Measurements from ENCODE around the gene HSD17B1. TPM values are rescaled to one million over a fixed set of nuclear protein-coding genes. Genes with fewer than 3 reads are reported as not detected.

Gene HSD17B1
- total and polyA plus RNA-seq, 2 of the 13 experiments (the other 11 are each of a cell fraction or from before 2014, with no cell fraction given): 0.54 to 0.93 TPM

DNA sequence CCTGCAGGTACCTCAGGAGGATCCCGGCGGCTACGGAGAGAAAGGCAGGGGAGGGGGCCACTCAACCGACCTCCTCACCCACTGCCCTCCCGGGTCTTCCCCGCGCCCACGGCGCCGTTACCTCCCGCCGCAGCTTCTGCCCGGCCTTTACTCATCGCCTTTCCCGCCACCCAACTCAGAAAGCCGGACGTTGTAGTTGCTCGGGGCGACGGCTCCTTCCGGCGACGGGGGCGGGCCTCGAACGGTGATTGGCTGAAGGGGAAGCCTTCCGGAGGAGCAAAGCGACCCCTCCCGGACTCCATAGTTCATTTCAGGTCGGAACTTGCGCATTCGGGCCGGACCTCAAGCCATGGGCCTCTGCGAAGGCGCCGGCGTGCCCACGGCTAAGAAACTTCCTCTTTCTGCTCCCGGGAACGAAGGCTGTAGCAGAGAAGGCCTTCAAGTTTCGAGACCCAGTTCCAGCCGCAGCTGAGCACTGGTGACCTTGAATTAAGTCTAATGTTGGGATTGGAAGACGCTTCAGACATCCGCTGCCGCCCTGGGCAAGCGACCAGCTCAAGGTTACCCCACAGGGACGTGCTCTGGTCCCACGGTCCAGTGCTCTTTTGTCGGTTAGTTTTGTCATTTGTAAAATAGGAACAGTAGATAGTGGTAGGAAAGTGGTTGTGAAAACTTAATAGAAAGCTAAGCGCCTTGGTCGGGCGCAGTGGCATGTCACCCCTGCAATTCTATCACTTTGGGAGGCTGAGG is 25.0 kb downstream of the HSD17B1 start, which contains the start of gene PSMC3IP (continued):
- TF ChIP-seq ZNF550 (CRISPR knock-in tag; IDR thresholded peaks at IDR 0.05; ENCODE audit: borderline replicate concordance) (peak; percentile 10; the same call in 1 of the 2 replicates), ZNF235 (CRISPR knock-in tag; IDR thresholded peaks at IDR 0.05; ENCODE audit: borderline replicate concordance) (no peak), SSRP1 (CRISPR knock-in tag; IDR thresholded peaks at IDR 0.05) (peak; percentile 42), ZNF460 (CRISPR knock-in tag; IDR thresholded peaks at IDR 0.05; ENCODE audit: borderline replicate concordance) (no peak), CENPT (CRISPR knock-in tag; IDR thresholded peaks at IDR 0.05; ENCODE audit: low read depth) (no peak; the same call in 1 of the 2 replicates), GTF3A (CRISPR knock-in tag; conservative IDR thresholded peaks at IDR 0.05) (no peak), ZNF776 (CRISPR knock-in tag; IDR thresholded peaks at IDR 0.05) (0 out of 2 replicates have a peak, but pooled peaks have one; percentile 24), ZBTB37 (CRISPR knock-in tag; IDR thresholded peaks at IDR 0.05) (0 out of 2 replicates have a peak, but pooled peaks have one; percentile 54), ERF (CRISPR knock-in tag; IDR thresholded peaks at IDR 0.05) (peak; percentile 86; the same call in 1 of the 2 replicates), ZNF598 (CRISPR knock-in tag; IDR thresholded peaks at IDR 0.05; ENCODE audit: borderline replicate concordance) (peak; percentile 87), ZNF138 (CRISPR knock-in tag; IDR thresholded peaks at IDR 0.05; ENCODE audit: low read depth) (peak; percentile 86; the same call in 1 of the 2 replicates), IRF1 (CRISPR knock-in tag; IDR thresholded peaks at IDR 0.05; ENCODE audit: low read depth) (0 out of 2 replicates have a peak, but pooled peaks have one; percentile 34), NONO (IDR thresholded peaks at IDR 0.05) (no peak), NONO (CRISPR knock-in tag; conservative IDR thresholded peaks at IDR 0.05) (peak; percentile 77; the same call in 1 of the 2 replicates), NPAS2 (CRISPR knock-in tag; IDR thresholded peaks at IDR 0.05; ENCODE audit: borderline replicate concordance) (no peak), ARID3A (IDR thresholded peaks at IDR 0.05; ENCODE audit: low read depth, low read length) (no peak)
- TF ChIP-seq, protein P1, sequence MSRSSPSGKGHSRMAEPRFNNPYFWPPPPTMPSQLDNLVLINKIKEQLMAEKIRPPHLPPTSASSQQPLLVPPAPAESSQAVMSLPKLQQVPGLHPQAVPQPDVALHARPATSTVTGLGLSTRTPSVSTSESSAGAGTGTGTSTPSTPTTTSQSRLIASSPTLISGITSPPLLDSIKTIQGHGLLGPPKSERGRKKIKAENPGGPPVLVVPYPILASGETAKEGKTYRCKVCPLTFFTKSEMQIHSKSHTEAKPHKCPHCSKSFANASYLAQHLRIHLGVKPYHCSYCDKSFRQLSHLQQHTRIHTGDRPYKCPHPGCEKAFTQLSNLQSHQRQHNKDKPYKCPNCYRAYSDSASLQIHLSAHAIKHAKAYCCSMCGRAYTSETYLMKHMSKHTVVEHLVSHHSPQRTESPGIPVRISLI (CRISPR knock-in tag; IDR thresholded peaks at IDR 0.05; ENCODE audit: borderline replicate concordance): no peak
- TF ChIP-seq, protein P2, sequence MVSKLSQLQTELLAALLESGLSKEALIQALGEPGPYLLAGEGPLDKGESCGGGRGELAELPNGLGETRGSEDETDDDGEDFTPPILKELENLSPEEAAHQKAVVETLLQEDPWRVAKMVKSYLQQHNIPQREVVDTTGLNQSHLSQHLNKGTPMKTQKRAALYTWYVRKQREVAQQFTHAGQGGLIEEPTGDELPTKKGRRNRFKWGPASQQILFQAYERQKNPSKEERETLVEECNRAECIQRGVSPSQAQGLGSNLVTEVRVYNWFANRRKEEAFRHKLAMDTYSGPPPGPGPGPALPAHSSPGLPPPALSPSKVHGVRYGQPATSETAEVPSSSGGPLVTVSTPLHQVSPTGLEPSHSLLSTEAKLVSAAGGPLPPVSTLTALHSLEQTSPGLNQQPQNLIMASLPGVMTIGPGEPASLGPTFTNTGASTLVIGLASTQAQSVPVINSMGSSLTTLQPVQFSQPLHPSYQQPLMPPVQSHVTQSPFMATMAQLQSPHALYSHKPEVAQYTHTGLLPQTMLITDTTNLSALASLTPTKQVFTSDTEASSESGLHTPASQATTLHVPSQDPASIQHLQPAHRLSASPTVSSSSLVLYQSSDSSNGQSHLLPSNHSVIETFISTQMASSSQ (IDR thresholded peaks at IDR 0.05; ENCODE audit: low read depth): no peak; the same call in 1 of the 2 replicates
- TF ChIP-seq, protein P2 (CRISPR knock-in tag; IDR thresholded peaks at IDR 0.05; ENCODE audit: borderline replicate concordance): peak; percentile 55; the same call in 1 of the 2 replicates
